BJ (cell line): ENCODE data around the gene PHACTR1. TPM values are rescaled to one million over a fixed set of nuclear protein-coding genes. Genes with fewer than 3 reads are reported as not detected.

Source experiments
- CTCF ChIA-PET: fragments of 350-600 bp; formaldehyde crosslinking; extraction: SDS; loops from one replicate; lab custom pipeline; 2021; ENCODE audit warnings: antibody characterized with exemption, inconsistent platforms; lab: Yijun Ruan, JAX
- POLR2A ChIA-PET: fragments of 300-600 bp; sonication (Branson Sonifier 250); formaldehyde crosslinking; extraction: SDS; loops from one replicate; lab custom pipeline; 2021; ENCODE audit warnings: antibody characterized with exemption; lab: Charles Lee
- DNase-seq: peaks from one replicate; pipeline ENCODE4 v3.0.0-alpha.2; 2011; ENCODE audit warnings: low read depth
- H3K27me3 ChIP-seq: 2 replicates; pipeline ENCODE4 v1.6.0; 2011; ENCODE audit warnings: low read length; ENCODE audit not compliant: control insufficient read depth, insufficient read depth
- H3K36me3 ChIP-seq: 2 replicates; pipeline ENCODE4 v1.5.1; 2011; ENCODE audit warnings: low read length; ENCODE audit not compliant: control insufficient read depth, insufficient read depth
- H3K4me3 ChIP-seq: 2 replicates; pipeline ENCODE4 v1.5.1; 2011; ENCODE audit warnings: low read depth, mild to moderate bottlenecking, control low read depth, low read length
- CTCF ChIP-seq: IDR thresholded peaks from 2 replicates; pipeline ENCODE4 v1.5.1; 2011; ENCODE audit warnings: low read depth, mild to moderate bottlenecking, control low read depth, inconsistent platforms, low read length, moderate library complexity; ENCODE audit not compliant: insufficient read depth
- polyA plus RNA-seq: library from polyadenylated mRNA; depleted of rRNA; stranded (reverse); fragments of >200 nt; gene quantifications from 2 replicates; pipeline ENCODE4 v1.2.3, GENCODE V29; 2011

Gene PHACTR1
- polyA plus RNA-seq, 1 experiment: 0.40 TPM

- no peak for TF ChIP-seq CTCF
- H3K36me3 ChIP-seq: no peaks in the 10 kb centered on the region
- ChIA-PET CTCF (no interaction called here), POLR2A (interaction anchor here (0.8 kb wide), 1 partner anchor 488 kb away, joined by 3 read pairs; no protein-coding TSS in a partner anchor)
- H3K4me3 ChIP-seq: no peak overlapping the region
- no peaks in the 10 kb centered on the region for H3K27me3 ChIP-seq
- DNase-seq: no peak
Observed at GRCh38 chr6:13075141-13075845, 358.7 kb downstream of the PHACTR1 start.

- no peak for TF ChIP-seq CTCF
- POLR2A ChIA-PET: no interaction called here
Observed at GRCh38 chr6:13076575-13076974, 360.0 kb downstream of the PHACTR1 start.

GRCh38 chr6:13077117-13077516 lies 360.6 kb downstream of the PHACTR1 start:
- no peak overlapping the region for H3K4me3 ChIP-seq
- ChIA-PET POLR2A (no interaction called here), CTCF (no interaction called here)
- DNase-seq: no peak
- H3K36me3 ChIP-seq: no peaks in the 10 kb centered on the region
- TF ChIP-seq CTCF: no peak
- no peaks in the 10 kb centered on the region for H3K27me3 ChIP-seq

More at GRCh38 chr6:13076575-13076974, 360.0 kb downstream of the PHACTR1 start:
- H3K36me3 ChIP-seq: no peaks in the 10 kb centered on the region
- no peak for DNase-seq
- H3K27me3 ChIP-seq: no peaks in the 10 kb centered on the region
- no peak overlapping the region for H3K4me3 ChIP-seq
- CTCF ChIA-PET: no interaction called here

- POLR2A ChIA-PET: no interaction called here
Observed at GRCh38 chr6:13079096-13079723, 362.6 kb downstream of the PHACTR1 start.

More at GRCh38 chr6:13079096-13079723, 362.6 kb downstream of the PHACTR1 start:
- no peak for TF ChIP-seq CTCF
- Histone ChIP-seq H3K36me3 (no peaks in the 10 kb centered on the region), H3K27me3 (no peaks in the 10 kb centered on the region), H3K4me3 (no peak overlapping the region)
- CTCF ChIA-PET: no interaction called here
- DNase-seq: no peak
